Astrocyte of the spinal cord (primary cell): ENCODE measurements around the gene RNF214.

Experiments
- DNase-seq: peaks from one replicate; pipeline ENCODE4 v3.0.0; 2011; ENCODE audit warnings: low read depth, low spot score
- H3K4me3 ChIP-seq: 2 replicates; pipeline ENCODE4 v1.5.1; 2011; ENCODE audit warnings: low read depth, mild to moderate bottlenecking, low read length, moderate library complexity
- in situ Hi-C: cut with HindIII; loops from 2 replicates; pipeline ENCODE4 v1.10.0; 2017; ENCODE audit warnings: low sequenced_read_pairs
- TF ChIP-seq, protein P1 (sequence below): IDR thresholded peaks from 2 replicates; pipeline ENCODE4 v1.5.1; 2012; ENCODE audit warnings: low read depth, mild to moderate bottlenecking, low read length, inconsistent platforms

The RNF214 gene

DNA sequence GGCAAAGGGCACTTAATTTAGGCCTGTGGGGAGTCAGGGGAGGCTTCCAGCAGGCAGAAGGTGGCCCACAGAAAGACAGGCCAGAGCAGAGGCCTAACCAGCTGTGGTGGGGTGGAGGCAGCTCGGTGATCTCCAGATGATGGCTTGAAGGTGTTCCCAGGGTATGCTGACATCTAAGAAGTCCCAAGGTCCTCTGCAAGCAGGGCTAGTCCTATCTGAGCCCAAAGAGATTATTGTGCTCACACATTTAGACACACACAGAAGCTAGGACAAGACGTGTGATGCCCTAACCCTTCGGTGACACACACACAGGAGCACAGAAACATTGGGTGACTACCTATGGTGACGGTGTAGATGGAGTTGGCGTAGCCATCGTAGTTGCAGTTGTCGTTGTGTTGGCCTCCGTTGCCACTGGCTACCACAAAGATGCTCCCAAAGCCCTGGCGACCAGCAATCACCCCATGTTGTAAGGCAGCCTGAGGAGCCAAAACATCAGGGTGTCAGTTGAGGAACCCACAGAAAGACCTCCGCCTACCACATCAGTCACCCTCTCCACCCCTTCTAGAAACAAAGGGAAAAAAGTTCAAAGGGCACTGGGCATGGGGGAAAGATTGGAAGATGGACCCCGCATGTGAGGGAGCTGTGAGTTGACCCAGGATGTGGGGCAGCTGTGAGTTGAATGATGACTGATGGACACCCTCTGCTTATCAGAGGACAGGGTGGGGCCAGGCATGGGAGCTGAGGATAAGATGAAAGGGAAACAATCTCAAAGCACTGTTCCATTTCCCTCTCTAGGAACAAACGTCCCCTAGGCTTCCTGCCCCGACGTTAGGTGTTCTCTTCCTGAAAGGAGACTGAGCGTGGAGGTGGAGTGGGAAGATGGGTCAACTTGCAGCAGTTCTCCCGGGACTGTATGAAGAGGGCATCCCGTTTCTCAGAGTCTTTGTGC is 8.5 kb upstream of the RNF214 start:
- no peak overlapping the region for H3K4me3 ChIP-seq
- TF ChIP-seq, protein P1, sequence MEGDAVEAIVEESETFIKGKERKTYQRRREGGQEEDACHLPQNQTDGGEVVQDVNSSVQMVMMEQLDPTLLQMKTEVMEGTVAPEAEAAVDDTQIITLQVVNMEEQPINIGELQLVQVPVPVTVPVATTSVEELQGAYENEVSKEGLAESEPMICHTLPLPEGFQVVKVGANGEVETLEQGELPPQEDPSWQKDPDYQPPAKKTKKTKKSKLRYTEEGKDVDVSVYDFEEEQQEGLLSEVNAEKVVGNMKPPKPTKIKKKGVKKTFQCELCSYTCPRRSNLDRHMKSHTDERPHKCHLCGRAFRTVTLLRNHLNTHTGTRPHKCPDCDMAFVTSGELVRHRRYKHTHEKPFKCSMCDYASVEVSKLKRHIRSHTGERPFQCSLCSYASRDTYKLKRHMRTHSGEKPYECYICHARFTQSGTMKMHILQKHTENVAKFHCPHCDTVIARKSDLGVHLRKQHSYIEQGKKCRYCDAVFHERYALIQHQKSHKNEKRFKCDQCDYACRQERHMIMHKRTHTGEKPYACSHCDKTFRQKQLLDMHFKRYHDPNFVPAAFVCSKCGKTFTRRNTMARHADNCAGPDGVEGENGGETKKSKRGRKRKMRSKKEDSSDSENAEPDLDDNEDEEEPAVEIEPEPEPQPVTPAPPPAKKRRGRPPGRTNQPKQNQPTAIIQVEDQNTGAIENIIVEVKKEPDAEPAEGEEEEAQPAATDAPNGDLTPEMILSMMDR: no peak
- in situ Hi-C loops: no loop called here

DNA sequence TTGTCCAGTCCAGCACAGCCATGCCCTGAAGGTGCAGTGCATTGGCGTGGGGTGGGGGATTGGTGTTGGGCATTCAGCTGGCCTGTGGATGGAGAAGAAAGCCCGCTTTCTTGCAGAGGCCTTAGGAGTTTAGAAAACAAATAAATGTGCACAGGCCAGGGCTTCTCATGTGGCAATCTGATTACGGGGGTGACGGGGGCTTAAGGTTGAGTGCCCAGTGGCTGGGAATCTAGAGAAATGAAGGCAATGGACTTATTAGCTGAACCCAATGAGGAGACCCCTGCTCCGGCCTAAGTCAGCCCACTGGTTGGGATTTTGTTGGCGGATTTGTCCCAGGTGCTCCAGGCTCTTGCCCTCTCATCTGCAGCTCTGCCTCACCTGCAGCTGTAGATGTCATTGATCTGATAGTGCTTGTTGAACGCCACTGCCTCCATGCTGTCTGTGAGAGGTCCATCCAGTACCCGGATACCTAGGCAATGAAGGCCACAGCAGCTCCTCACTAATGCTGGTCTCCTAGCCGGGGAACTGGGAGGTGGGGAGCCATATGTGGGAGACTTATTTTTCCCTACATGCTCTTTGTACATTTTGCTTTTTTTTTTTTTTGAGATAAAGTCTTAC is 6.8 kb upstream of the RNF214 start:
- TF ChIP-seq, protein P1: no peak
- DNase-seq: no peak
- in situ Hi-C loops: no loop called here
- H3K4me3 ChIP-seq: no peak overlapping the region

More for the DNA sequence above, 8.5 kb upstream of the RNF214 start:
- DNase-seq: no peak

DNA sequence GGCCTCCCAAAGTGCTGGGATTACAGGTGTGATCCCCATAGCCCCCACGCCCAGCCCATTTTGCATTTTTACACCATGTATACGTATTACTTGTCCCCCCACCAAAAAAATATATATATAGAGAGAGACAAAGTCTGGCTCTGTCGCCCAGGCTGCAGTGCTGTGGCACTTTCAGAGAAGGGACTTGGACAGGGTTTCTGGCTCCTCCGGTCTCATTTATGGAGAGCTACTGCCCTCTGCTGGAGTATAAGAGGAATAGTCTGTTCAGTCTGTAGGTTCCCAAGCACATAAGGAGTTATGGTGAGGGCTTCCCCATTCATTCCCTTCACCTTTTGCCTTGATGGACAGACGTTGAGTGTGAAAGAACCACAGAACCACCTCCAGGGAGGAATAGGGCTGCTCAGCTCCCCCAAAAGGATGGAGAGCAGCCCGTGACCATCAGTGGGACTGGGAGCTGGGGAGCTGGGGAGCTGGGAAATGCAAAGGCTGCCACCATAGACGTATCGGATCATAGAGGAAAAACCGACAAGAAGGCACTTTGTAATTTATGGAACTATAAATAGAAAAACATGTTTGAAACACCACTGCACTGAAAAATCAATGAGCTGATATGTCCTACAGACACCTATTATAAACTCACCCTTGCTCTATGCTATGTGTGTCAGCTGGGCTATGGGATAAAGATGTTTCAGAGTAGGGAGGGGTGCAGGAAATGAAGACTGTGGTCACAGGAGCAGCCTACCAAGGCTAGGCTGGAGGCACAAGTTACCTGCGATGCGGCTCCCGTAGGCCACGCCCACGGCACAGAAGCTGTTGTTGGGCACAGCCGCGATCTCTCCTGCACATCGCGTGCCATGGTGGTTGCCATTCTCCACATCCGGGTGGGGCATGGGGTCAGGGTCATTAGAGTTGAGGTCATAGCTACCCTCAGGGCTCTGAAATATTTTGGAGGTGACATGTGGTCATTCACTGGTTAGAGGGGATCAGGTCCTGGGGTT is 5.8 kb upstream of the RNF214 start:
- peak; percentile 73 for DNase-seq
- in situ Hi-C loops: no loop called here
- no peak overlapping the region for H3K4me3 ChIP-seq
- TF ChIP-seq, protein P1: peak; percentile 76

DNA sequence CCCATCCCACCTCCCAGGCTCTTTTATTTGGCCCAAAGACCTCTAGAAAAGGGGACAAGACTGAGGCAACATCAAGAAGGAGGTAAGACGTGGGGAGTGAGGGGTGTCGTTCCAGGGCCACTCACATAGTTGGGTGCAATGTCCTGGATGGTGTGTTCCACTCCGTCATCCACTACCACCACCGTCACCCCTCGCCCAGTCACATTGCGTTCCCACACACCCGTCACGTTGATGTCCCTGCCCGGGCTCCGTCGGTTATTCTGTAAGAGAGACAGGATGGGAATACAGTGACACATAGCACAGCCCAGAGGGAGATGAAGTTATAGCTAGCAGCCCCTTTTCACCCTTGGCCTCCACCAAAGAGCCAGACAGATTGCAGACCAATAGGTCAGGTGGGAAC is 4.4 kb upstream of the RNF214 start:
- no peak for DNase-seq
- no peak overlapping the region for H3K4me3 ChIP-seq
- in situ Hi-C loops: no loop called here
- TF ChIP-seq, protein P1: no peak

DNA sequence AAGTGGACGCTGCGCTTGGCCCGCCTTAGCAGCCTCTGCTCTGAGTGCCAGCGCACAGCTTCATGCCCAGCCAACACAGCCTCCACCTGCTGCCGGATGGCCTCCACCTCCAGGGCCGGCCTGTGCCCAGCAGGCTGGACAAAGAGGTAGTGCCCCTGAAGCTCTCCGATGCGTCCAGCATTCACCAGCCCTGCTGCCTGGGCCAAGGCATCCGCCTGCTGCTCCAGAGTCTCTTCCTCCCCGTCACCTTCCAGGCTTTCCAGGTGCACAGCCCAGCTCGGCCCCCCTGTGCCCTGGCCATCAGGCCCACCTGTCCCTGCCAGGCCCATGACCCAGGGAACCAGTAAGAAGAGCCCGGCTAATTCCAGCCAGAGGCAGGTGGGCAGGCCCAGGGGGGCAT is 3.1 kb upstream of the RNF214 start:
- no peak overlapping the region for H3K4me3 ChIP-seq
- in situ Hi-C loops: no loop called here
- no peak for DNase-seq
- TF ChIP-seq, protein P1: no peak

DNA sequence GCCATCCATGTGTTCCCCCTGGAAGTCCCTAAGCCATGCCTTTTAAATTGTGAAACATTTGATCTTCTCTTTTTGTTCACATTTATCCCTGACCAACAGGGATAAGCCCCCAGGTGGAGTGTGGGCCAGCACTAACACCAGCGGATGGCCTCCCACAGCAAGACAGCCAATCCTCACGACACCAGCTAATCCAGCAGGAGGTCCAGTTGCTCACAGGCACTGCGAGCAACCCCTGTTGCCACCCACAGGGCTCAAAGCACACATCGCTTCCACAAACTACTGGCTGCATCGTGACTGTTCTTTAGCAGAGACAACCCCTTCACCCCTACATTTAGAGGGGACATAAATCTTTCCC is 2.6 kb upstream of the RNF214 start:
- TF ChIP-seq, protein P1: no peak
- in situ Hi-C loops: no loop called here
- no peak overlapping the region for H3K4me3 ChIP-seq
- DNase-seq: no peak
